ENCODE results near the gene DENND5B.
"Not testable (repeated sequence)": the region's sequence is repeated elsewhere in the genome, so short reads cannot be mapped to it uniquely, and the experiment has no call there.

DENND5B gene

GRCh38 chr12:31589904-31590641, 863 bp downstream of the DENND5B start:
- DNase-seq: peak; percentile 22

GRCh38 chr12:31589598-31589903, 1.4 kb downstream of the DENND5B start:
- DNase-seq: no peak

- no peak for DNase-seq
These were observed 2.0 kb downstream of the DENND5B start for GRCh38 chr12:31588976-31589375.

GRCh38 chr12:31586728-31587127, 4.2 kb downstream of the DENND5B start:
- DNase-seq: no peak

- DNase-seq: no peak
These were observed 5.0 kb downstream of the DENND5B start for GRCh38 chr12:31585895-31586294.

- no peak for DNase-seq
These were observed 5.7 kb downstream of the DENND5B start for GRCh38 chr12:31585271-31585670.

- no peak for DNase-seq
These were observed 6.2 kb downstream of the DENND5B start for GRCh38 chr12:31584782-31585181.

GRCh38 chr12:31583878-31584277, 7.1 kb downstream of the DENND5B start:
- no peak for DNase-seq

GRCh38 chr12:31582155-31582554, 8.8 kb downstream of the DENND5B start:
- no peak for DNase-seq

- no peak for DNase-seq
These were observed 12.3 kb downstream of the DENND5B start for GRCh38 chr12:31578632-31579031.

- DNase-seq: no peak
These were observed 15.9 kb downstream of the DENND5B start for GRCh38 chr12:31574803-31575575.

GRCh38 chr12:31574367-31574766, 16.6 kb downstream of the DENND5B start:
- DNase-seq: not testable (repeated sequence)

GRCh38 chr12:31572900-31573600, 17.9 kb downstream of the DENND5B start:
- no peak for DNase-seq

GRCh38 chr12:31570880-31571279, 20.1 kb downstream of the DENND5B start:
- no peak for DNase-seq

GRCh38 chr12:31569517-31569916, 21.4 kb downstream of the DENND5B start:
- not testable (repeated sequence) for DNase-seq

GRCh38 chr12:31568498-31568897, 22.4 kb downstream of the DENND5B start:
- no peak for DNase-seq

- no peak for DNase-seq
These were observed 23.9 kb downstream of the DENND5B start for GRCh38 chr12:31567029-31567428.

GRCh38 chr12:31566547-31566946, 24.4 kb downstream of the DENND5B start:
- DNase-seq: no peak

- no peak for DNase-seq
These were observed 28.2 kb downstream of the DENND5B start for GRCh38 chr12:31562594-31563328.

- no peak for DNase-seq
These were observed 30.4 kb downstream of the DENND5B start for GRCh38 chr12:31560516-31560915.

GRCh38 chr12:31558521-31558920, 32.4 kb downstream of the DENND5B start:
- DNase-seq: no peak

GRCh38 chr12:31557707-31558106, 33.2 kb downstream of the DENND5B start:
- DNase-seq: no peak

GRCh38 chr12:31555466-31555865, 35.5 kb downstream of the DENND5B start:
- DNase-seq: not testable (repeated sequence)

Data from activated T-cell treated with anti-CD3 and anti-CD28 coated beads, Interleukin-2, amount 50 U/mL, for 1 hour (primary cell).